WTC11 (cell line): ENCODE data around the gene RAD51. TPM values are rescaled to one million over a fixed set of nuclear protein-coding genes. Genes with fewer than 3 reads are reported as not detected.

Experiments
- ATAC-seq: fragments of 200-7000 bp; cut with Tn5 transposase; 2 replicates; pipeline ENCODE4 v1.10.0; 2021; ENCODE audit warnings: mild to moderate bottlenecking, moderate library complexity
- CTCF ChIA-PET: fragments of 300-600 bp; sonication (Branson Sonifier 250); formaldehyde crosslinking; loops from one replicate; lab custom pipeline; 2021; ENCODE audit warnings: antibody characterized with exemption; lab: Charles Lee
- POLR2A ChIA-PET: fragments of 350-600 bp; sonication (Branson Sonifier 250); formaldehyde crosslinking; loops from one replicate; lab custom pipeline; 2021; ENCODE audit warnings: antibody characterized with exemption; lab: Charles Lee
- DNase-seq: peaks from one replicate; pipeline ENCODE4 v3.0.0; 2021; ENCODE audit warnings: low spot score
- H3K27ac Mint-ChIP-seq: 2 replicates; pipeline ENCODE4 v1.8.0; 2021; ENCODE audit warnings: mixed read lengths
- H3K27me3 Mint-ChIP-seq: 2 replicates; pipeline ENCODE4 v1.8.0; 2021; ENCODE audit warnings: low read depth, mild to moderate bottlenecking, moderate library complexity, mixed read lengths
- H3K36me3 Mint-ChIP-seq: 2 replicates; pipeline ENCODE4 v1.8.0; 2021; ENCODE audit warnings: mixed read lengths
- H3K4me1 Mint-ChIP-seq: 2 replicates; pipeline ENCODE4 v1.8.0; 2022; ENCODE audit warnings: mixed read lengths
- H3K4me3 Mint-ChIP-seq: 2 replicates; pipeline ENCODE4 v1.8.0; 2021; ENCODE audit warnings: mild to moderate bottlenecking, moderate library complexity, mixed read lengths
- H3K9me3 Mint-ChIP-seq: 2 replicates; pipeline ENCODE4 v1.8.0; 2021; ENCODE audit warnings: mixed read lengths
- ATF6 ChIP-seq: sonication (generic); formaldehyde crosslinking; IDR thresholded peaks from 2 replicates; pipeline ENCODE4 v1.8.1; 2023; ENCODE audit warnings: mild to moderate bottlenecking, missing genetic modification reagents
- CTCF ChIP-seq: fragments of 200-600 bp; IDR thresholded peaks from 2 replicates; pipeline ENCODE4 v1.8.0; 2022; ENCODE audit warnings: antibody characterized with exemption
- E2F5 ChIP-seq: sonication (generic); formaldehyde crosslinking; IDR thresholded peaks from 2 replicates; pipeline ENCODE4 v1.8.1; 2022; ENCODE audit warnings: mild to moderate bottlenecking, moderate library complexity, missing genetic modification reagents
- ELF4 ChIP-seq: sonication (generic); formaldehyde crosslinking; IDR thresholded peaks from 2 replicates; pipeline ENCODE4 v1.8.1; 2022; ENCODE audit warnings: low read depth, mild to moderate bottlenecking, moderate library complexity, missing genetic modification reagents
- FOXJ3 ChIP-seq: sonication (generic); formaldehyde crosslinking; IDR thresholded peaks from 2 replicates; pipeline ENCODE4 v1.9.0; 2021; ENCODE audit warnings: missing genetic modification reagents, mild to moderate bottlenecking, borderline replicate concordance
- FOXK1 ChIP-seq: sonication (generic); formaldehyde crosslinking; IDR thresholded peaks from 2 replicates; pipeline ENCODE4 v1.8.0; 2022; ENCODE audit warnings: mild to moderate bottlenecking, moderate library complexity, missing genetic modification reagents
- GRHL2 ChIP-seq: fragments of 250-450 bp; sonication (Bioruptor Pico); IDR thresholded peaks from 2 replicates; pipeline ENCODE4 v1.8.0; 2022; ENCODE audit warnings: mild to moderate bottlenecking, moderate library complexity; ENCODE audit not compliant: insufficient replicate concordance, severe bottlenecking
- IRF1 ChIP-seq: sonication (generic); formaldehyde crosslinking; IDR thresholded peaks from 2 replicates; pipeline ENCODE4 v1.8.0; 2023; ENCODE audit warnings: missing genetic modification reagents
- MLX ChIP-seq: sonication (generic); formaldehyde crosslinking; IDR thresholded peaks from 2 replicates; pipeline ENCODE4 v1.8.1; 2023; ENCODE audit warnings: mild to moderate bottlenecking, missing genetic modification reagents, moderate library complexity
- NFATC4 ChIP-seq: fragments of 250-450 bp; sonication (Bioruptor Pico); IDR thresholded peaks from 2 replicates; pipeline ENCODE4 v1.9.0; 2021; ENCODE audit warnings: mild to moderate bottlenecking
- NR2C2 ChIP-seq: sonication (generic); formaldehyde crosslinking; IDR thresholded peaks from 2 replicates; pipeline ENCODE4 v1.8.0; 2022; ENCODE audit warnings: mild to moderate bottlenecking, missing genetic modification reagents
- OVOL2 ChIP-seq: fragments of 250-450 bp; sonication (Bioruptor Pico); IDR thresholded peaks from 2 replicates; pipeline ENCODE4 v1.9.0; 2021; ENCODE audit warnings: mild to moderate bottlenecking, borderline replicate concordance
- PREB ChIP-seq: sonication (generic); formaldehyde crosslinking; IDR thresholded peaks from 2 replicates; pipeline ENCODE4 v1.8.1; 2022; ENCODE audit warnings: mild to moderate bottlenecking, missing genetic modification reagents, moderate library complexity, borderline replicate concordance
- TCF7 ChIP-seq: sonication (generic); formaldehyde crosslinking; IDR thresholded peaks from 2 replicates; pipeline ENCODE4 v1.8.0; 2022; ENCODE audit warnings: mild to moderate bottlenecking, low read depth, missing genetic modification reagents, moderate library complexity
- USF2 ChIP-seq: sonication (generic); formaldehyde crosslinking; IDR thresholded peaks from 2 replicates; pipeline ENCODE4 v1.8.1; 2023; ENCODE audit warnings: mild to moderate bottlenecking, missing genetic modification reagents, moderate library complexity
- ZNF317 ChIP-seq: sonication (generic); formaldehyde crosslinking; IDR thresholded peaks from 2 replicates; pipeline ENCODE4 v1.8.1; 2023; ENCODE audit warnings: low read depth, mild to moderate bottlenecking, moderate library complexity, missing genetic modification reagents, borderline replicate concordance
- ZNF396 ChIP-seq: fragments of 250-450 bp; sonication (Bioruptor Pico); IDR thresholded peaks from 2 replicates; pipeline ENCODE4 v1.8.0; 2021; ENCODE audit warnings: mild to moderate bottlenecking, moderate library complexity, borderline replicate concordance
- ZNF512 ChIP-seq: sonication (generic); formaldehyde crosslinking; IDR thresholded peaks from 2 replicates; pipeline ENCODE4 v1.8.1; 2022; ENCODE audit warnings: missing genetic modification reagents, borderline replicate concordance
- total RNA-seq: library from RNA; stranded (reverse); gene quantifications from 3 replicates; pipeline ENCODE4 v1.2.3, GENCODE V29; 2021

RAD51 gene
- total RNA-seq, 1 experiment from 2014 or later, result 36.4 TPM

- peaks cover 27% of the 10 kb centered on the region for H3K36me3 Mint-ChIP-seq
- no peaks in the 10 kb centered on the region for H3K9me3 Mint-ChIP-seq
- no peaks in the 10 kb centered on the region for H3K27me3 Mint-ChIP-seq
- ChIA-PET CTCF (interaction anchor here (0.6 to 1.5 kb wide), 2 partner anchors 11 to 81 kb away, joined by 3 to 4 read pairs; no protein-coding TSS in a partner anchor), POLR2A (no interaction called here)
- no peak overlapping the region for H3K4me3 Mint-ChIP-seq
- TF ChIP-seq ZNF396 (CRISPR knock-in tag) (no peak), ATF6 (CRISPR knock-in tag) (no peak), GRHL2 (CRISPR knock-in tag) (no peak), CTCF (no peak), ZNF317 (no peak), ELF4 (CRISPR knock-in tag) (no peak), NR2C2 (CRISPR knock-in tag) (no peak), TCF7 (CRISPR knock-in tag) (no peak), IRF1 (CRISPR knock-in tag) (no peak), ZNF512 (no peak), MLX (no peak), FOXJ3 (CRISPR knock-in tag) (no peak), OVOL2 (CRISPR knock-in tag) (no peak), FOXK1 (CRISPR knock-in tag) (no peak), NFATC4 (no peak), USF2 (CRISPR knock-in tag) (no peak), E2F5 (CRISPR knock-in tag) (no peak), PREB (CRISPR knock-in tag) (no peak)
- no peaks in the 10 kb centered on the region for H3K4me1 Mint-ChIP-seq
- no peak for DNase-seq
- H3K27ac Mint-ChIP-seq, result no peak overlapping the region
- ATAC-seq, result no peak
Observed at GRCh38 chr15:40776537-40777141, 81.7 kb downstream of the RAD51 start.

Other genes with a start within 250 kb of the RAD51 start
- 21.3 to 29.5 TPM (median 26.2 TPM) in 3 replicates for gene CHST14, start 224.2 kb upstream of the RAD51 start, total RNA-seq
- 12.8 to 15.6 TPM (median 13.7 TPM) in 3 replicates for gene CCDC32, start 130.1 kb upstream of the RAD51 start, total RNA-seq
- gene RPUSD2, start 125.9 kb upstream of the RAD51 start, total RNA-seq, result 28.5 to 34.2 TPM (median 30.8 TPM) in 3 replicates
- gene KNL1, start 100.9 kb upstream of the RAD51 start, total RNA-seq, result 18.4 to 24.0 TPM (median 21.1 TPM) in 3 replicates
- 21.7 to 25.9 TPM (median 22.8 TPM) in 3 replicates for gene RMDN3, start 60.1 kb downstream of the RAD51 start, total RNA-seq
- gene GCHFR, start 68.9 kb downstream of the RAD51 start, total RNA-seq, result 42.3 to 63.8 TPM (median 62.9 TPM) in 3 replicates
- 0.46 to 0.92 TPM (median 0.72 TPM) in 3 replicates for gene C15orf62, start 74.8 kb downstream of the RAD51 start, total RNA-seq
- gene ZFYVE19, start 111.9 kb downstream of the RAD51 start, total RNA-seq, result 17.3 to 18.9 TPM (median 17.6 TPM) in 3 replicates
- gene DNAJC17, start 112.3 kb downstream of the RAD51 start, total RNA-seq, result 49.8 to 53.0 TPM (median 50.2 TPM) in 3 replicates
- 0.25 TPM in 1 of 3 replicates, not detected in the others for gene PPP1R14D, start 133.5 kb downstream of the RAD51 start, total RNA-seq
- 140 to 153 TPM (median 144 TPM) in 3 replicates for gene SPINT1, start 148.9 kb downstream of the RAD51 start, total RNA-seq
- gene RHOV, start 179.1 kb downstream of the RAD51 start, total RNA-seq, result 5.0 to 5.4 TPM (median 5.1 TPM) in 3 replicates
- gene VPS18, start 199.3 kb downstream of the RAD51 start, total RNA-seq, result 22.0 to 27.3 TPM (median 24.1 TPM) in 3 replicates
- 0.94 to 1.6 TPM (median 1.1 TPM) in 3 replicates for gene DLL4, start 234.2 kb downstream of the RAD51 start, total RNA-seq